Trophoblast cell (in vitro differentiated cells and primary cell): ENCODE measurements around the gene ZFYVE28.

Experiments
- DNase-seq, 2 donors: peaks; one replicate each; pipeline ENCODE4 v3.0.0-alpha.2; 2016
- H2AFZ ChIP-seq: 2 replicates; pipeline ENCODE4 v1.6.1; 2013; ENCODE audit warnings: low read length, moderate library complexity, mild to moderate bottlenecking; ENCODE audit not compliant: insufficient read depth, poor library complexity
- H2AK5ac ChIP-seq: 2 replicates; pipeline ENCODE4 v1.6.1; 2013; ENCODE audit warnings: mild to moderate bottlenecking, low read length
- H2BK120ac ChIP-seq: 2 replicates; pipeline ENCODE4 v1.6.1; 2013; ENCODE audit warnings: low read length, mild to moderate bottlenecking, moderate library complexity; ENCODE audit not compliant: insufficient read depth, poor library complexity
- H2BK12ac ChIP-seq: 2 replicates; pipeline ENCODE4 v1.6.1; 2013; ENCODE audit warnings: mild to moderate bottlenecking, low read length, moderate library complexity
- H2BK5ac ChIP-seq: 2 replicates; pipeline ENCODE4 v1.6.1; 2013; ENCODE audit warnings: low read length, low read depth, moderate library complexity, mild to moderate bottlenecking; ENCODE audit not compliant: poor library complexity
- H3K14ac ChIP-seq: 2 replicates; pipeline ENCODE4 v1.6.1; 2013; ENCODE audit warnings: mild to moderate bottlenecking, low read length
- H3K18ac ChIP-seq: 2 replicates; pipeline ENCODE4 v1.6.1; 2013; ENCODE audit warnings: mild to moderate bottlenecking, low read length
- H3K23ac ChIP-seq: 2 replicates; pipeline ENCODE4 v1.6.1; 2013; ENCODE audit warnings: low read length
- H3K27ac ChIP-seq: 2 replicates; pipeline ENCODE4 v1.5.1; 2013; ENCODE audit warnings: low read depth, mild to moderate bottlenecking, inconsistent platforms, low read length, moderate library complexity
- H3K27me3 ChIP-seq: 2 replicates; pipeline ENCODE4 v1.6.1; 2013; ENCODE audit warnings: inconsistent platforms, mild to moderate bottlenecking, low read length, moderate library complexity; ENCODE audit not compliant: insufficient read depth
- H3K36me3 ChIP-seq, 2 experiments: 1 replicate in 1 of 2; 2 replicates in 1 of 2; pipeline ENCODE4 v1.6.1; 2013; ENCODE audit warnings: low read length in 2 of 2, mild to moderate bottlenecking in 2 of 2, moderate library complexity in 1 of 2; ENCODE audit not compliant: insufficient read depth in 2 of 2, control insufficient read depth in 1 of 2
- H3K4ac ChIP-seq: 2 replicates; pipeline ENCODE4 v1.6.1; 2013; ENCODE audit warnings: low read depth, mild to moderate bottlenecking, low read length, moderate library complexity
- H3K4me1 ChIP-seq, 2 experiments: 1 replicate in 1 of 2; 2 replicates in 1 of 2; pipeline ENCODE4 v1.6.1; 2013; ENCODE audit warnings: low read length in 2 of 2, mild to moderate bottlenecking in 2 of 2, moderate library complexity in 1 of 2; ENCODE audit not compliant: insufficient read depth in 2 of 2, control insufficient read depth in 1 of 2
- H3K4me2 ChIP-seq: 2 replicates; pipeline ENCODE4 v1.6.1; 2013; ENCODE audit warnings: inconsistent platforms, mild to moderate bottlenecking, low read length, moderate library complexity
- H3K4me3 ChIP-seq: 2 replicates; pipeline ENCODE4 v1.5.1; 2013; ENCODE audit warnings: mild to moderate bottlenecking, low read depth, low read length, inconsistent platforms
- H3K79me1 ChIP-seq: one replicate; pipeline ENCODE4 v1.6.1; 2013; ENCODE audit warnings: low read length
- H3K79me2 ChIP-seq: 2 replicates; pipeline ENCODE4 v1.6.1; 2013; ENCODE audit warnings: low read length, mild to moderate bottlenecking; ENCODE audit not compliant: control insufficient read depth, insufficient read depth, poor library complexity
- H3K9ac ChIP-seq: 2 replicates; pipeline ENCODE4 v1.6.1; 2013; ENCODE audit warnings: mild to moderate bottlenecking, low read length
- H3K9me3 ChIP-seq: 2 replicates; pipeline ENCODE4 v1.6.1; 2013; ENCODE audit warnings: low read depth, mild to moderate bottlenecking, control low read depth, inconsistent platforms, low read length; ENCODE audit not compliant: insufficient read depth
- H4K12ac ChIP-seq: 2 replicates; pipeline ENCODE4 v1.6.1; 2013; ENCODE audit warnings: low read depth, mild to moderate bottlenecking, low read length, moderate library complexity
- H4K8ac ChIP-seq: 2 replicates; pipeline ENCODE4 v1.6.1; 2013; ENCODE audit warnings: low read depth, mild to moderate bottlenecking, low read length, moderate library complexity
- H4K91ac ChIP-seq: one replicate; pipeline ENCODE4 v1.6.1; 2013; ENCODE audit warnings: low read depth, mild to moderate bottlenecking, low read length, moderate library complexity
- WGBS: extraction: QIAGEN DNeasy Blood & Tissue Kit; methylation state at CpG from one replicate; pipeline ENCODE4 v1.1.7; 2013; ENCODE audit warnings: missing lambda C conversion rate; ENCODE audit not compliant: insufficient read length, insufficient coverage; ENCODE audit errors: extremely low coverage; 5-methylcytosine and 5-hydroxymethylcytosine counted together

The ZFYVE28 gene

DNA sequence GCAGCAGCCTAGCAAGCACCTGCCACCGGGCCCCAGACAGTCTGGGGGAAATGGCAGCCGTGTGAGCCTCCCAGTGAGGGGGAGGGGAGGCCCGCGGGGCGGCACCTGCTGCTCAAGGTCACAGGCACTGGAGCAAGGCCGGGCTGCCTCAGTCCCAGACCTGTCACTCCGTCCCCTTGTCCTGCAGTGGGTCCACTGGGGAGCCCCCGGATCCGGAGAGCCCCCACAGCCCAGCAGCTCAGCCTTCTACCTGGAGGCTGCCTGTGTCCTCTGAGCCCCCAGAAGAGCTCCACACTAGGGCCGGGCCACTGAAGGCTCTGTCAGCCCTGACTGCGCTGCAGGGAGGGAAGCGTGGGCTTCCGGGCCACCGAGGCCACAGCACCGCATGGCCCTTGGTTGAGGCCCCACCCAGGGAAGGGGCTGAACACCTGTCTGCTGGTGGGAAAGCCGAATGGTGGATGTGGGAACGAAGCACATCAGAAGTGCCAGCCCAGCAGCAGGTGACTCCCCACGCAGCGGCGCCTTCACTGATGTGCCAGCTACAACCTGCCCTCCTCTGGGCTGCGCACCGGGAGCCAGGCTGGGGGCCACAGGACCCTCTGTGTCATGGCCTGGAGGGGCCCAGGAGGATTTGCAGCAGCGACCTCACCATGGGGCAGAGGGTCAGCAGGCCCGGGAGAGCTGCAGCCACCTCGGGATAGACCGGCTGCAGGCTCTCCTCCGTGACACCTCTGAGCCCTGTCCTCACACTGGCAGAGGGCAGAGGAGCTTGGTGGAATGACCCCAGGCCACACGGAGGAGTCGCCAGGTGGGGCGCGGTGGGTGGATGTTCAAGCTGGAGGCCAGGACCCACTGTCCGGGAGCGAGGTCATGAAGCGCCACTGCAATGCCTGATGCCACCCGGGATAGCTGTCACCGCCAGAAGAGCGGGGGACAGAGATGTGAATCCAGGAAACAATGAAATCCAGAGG is 121.5 kb downstream of the ZFYVE28 start:
- H3K4me2 ChIP-seq = no peak overlapping the region
- no peak overlapping the region for H4K12ac ChIP-seq
- H3K4me1 ChIP-seq = no peaks in the 10 kb centered on the region
- no peak overlapping the region for H3K18ac ChIP-seq
- H3K36me3 ChIP-seq = no peaks in the 10 kb centered on the region
- no peak overlapping the region for H2BK12ac ChIP-seq
- H2AFZ ChIP-seq = no peak overlapping the region
- H3K23ac ChIP-seq = no peak overlapping the region
- no peak overlapping the region for H3K4me3 ChIP-seq
- H2BK120ac ChIP-seq = no peak overlapping the region
- no peak overlapping the region for H4K91ac ChIP-seq
- no peak for DNase-seq
- H3K79me1 ChIP-seq = no peaks in the 10 kb centered on the region
- H2BK5ac ChIP-seq = no peak overlapping the region
- no peak overlapping the region for H3K27ac ChIP-seq
- no peak overlapping the region for H3K14ac ChIP-seq
- H2AK5ac ChIP-seq = no peak overlapping the region
- no peak overlapping the region for H3K4ac ChIP-seq
- H3K9ac ChIP-seq = no peak overlapping the region
- peaks cover 5% of the 10 kb centered on the region for H3K9me3 ChIP-seq
- no peaks in the 10 kb centered on the region for H3K27me3 ChIP-seq
- H3K79me2 ChIP-seq = no peaks in the 10 kb centered on the region
- no CpG with 5 or more reads among the region's 37 CpGs for WGBS
- no peak overlapping the region for H4K8ac ChIP-seq

DNA sequence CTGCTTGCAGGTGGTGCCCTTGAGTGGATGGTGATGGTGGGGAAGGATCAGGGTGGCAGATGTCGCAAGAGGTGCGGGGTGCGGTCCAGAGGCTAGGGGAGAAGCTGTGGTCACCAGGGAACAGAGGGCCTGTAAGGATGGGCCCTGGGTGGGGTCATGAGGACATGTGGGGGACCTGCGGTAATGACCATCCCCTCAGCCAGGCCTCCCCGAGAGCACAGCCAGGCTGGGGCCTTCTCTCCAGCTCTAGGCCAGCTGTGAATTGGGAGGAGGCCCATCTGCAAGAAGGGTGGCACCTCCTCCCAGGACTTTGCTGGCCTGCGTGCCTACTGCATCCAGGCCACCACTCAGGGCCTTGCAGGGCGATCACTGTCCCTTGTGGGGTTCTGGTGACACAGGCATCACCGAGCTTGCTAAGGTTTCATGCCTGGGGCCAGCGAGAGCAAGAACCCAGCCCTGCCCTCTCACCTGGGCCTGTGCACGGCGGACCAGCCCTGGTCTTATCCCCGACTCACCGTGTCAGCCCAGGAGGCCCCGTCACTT is 122.5 kb downstream of the ZFYVE28 start:
- WGBS = no CpG with 5 or more reads among the region's 14 CpGs
- no peaks in the 10 kb centered on the region for H3K79me2 ChIP-seq
- H3K4ac ChIP-seq = no peak overlapping the region
- no peak overlapping the region for H2AFZ ChIP-seq
- H3K36me3 ChIP-seq = no peaks in the 10 kb centered on the region
- no peak overlapping the region for H4K12ac ChIP-seq
- no peaks in the 10 kb centered on the region for H3K27me3 ChIP-seq
- no peak overlapping the region for H2BK12ac ChIP-seq
- no peaks in the 10 kb centered on the region for H3K79me1 ChIP-seq
- no peak for DNase-seq
- no peak overlapping the region for H2BK5ac ChIP-seq
- no peak overlapping the region for H3K4me2 ChIP-seq
- H3K27ac ChIP-seq = no peak overlapping the region
- H3K4me1 ChIP-seq = no peaks in the 10 kb centered on the region
- no peak overlapping the region for H4K91ac ChIP-seq
- H3K14ac ChIP-seq = no peak overlapping the region
- H3K4me3 ChIP-seq = no peak overlapping the region
- H3K18ac ChIP-seq = no peak overlapping the region
- H2BK120ac ChIP-seq = no peak overlapping the region
- no peak overlapping the region for H3K23ac ChIP-seq
- H2AK5ac ChIP-seq = no peak overlapping the region
- H3K9me3 ChIP-seq = peaks cover 2% of the 10 kb centered on the region
- no peak overlapping the region for H3K9ac ChIP-seq
- no peak overlapping the region for H4K8ac ChIP-seq

DNA sequence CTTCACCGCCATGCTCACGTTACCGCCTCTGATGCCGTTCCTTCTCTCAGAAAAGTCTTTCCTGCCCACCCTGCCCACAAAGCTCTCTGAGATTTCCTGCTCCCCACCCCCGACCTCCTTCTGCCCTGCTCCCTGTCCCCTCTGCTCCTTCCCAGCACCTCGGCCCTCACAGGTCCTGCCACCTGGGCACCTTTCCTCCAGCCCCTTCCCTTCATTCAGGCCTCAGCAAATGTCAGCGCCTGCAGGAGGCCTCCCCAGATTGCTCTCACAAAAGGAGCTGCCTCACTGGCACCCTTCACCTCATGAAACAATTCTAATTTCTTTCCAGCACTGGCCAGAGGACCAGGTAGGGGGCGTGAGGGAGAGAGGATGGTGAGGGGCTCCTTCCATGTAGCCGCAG is 122.9 kb downstream of the ZFYVE28 start:
- Histone ChIP-seq H3K23ac (no peak overlapping the region), H3K27me3 (no peaks in the 10 kb centered on the region), H2AFZ (no peak overlapping the region), H4K8ac (no peak overlapping the region), H2BK12ac (no peak overlapping the region), H3K79me1 (no peaks in the 10 kb centered on the region), H2BK5ac (no peak overlapping the region), H3K9ac (no peak overlapping the region), H3K36me3 (no peaks in the 10 kb centered on the region), H3K27ac (no peak overlapping the region), H2AK5ac (no peak overlapping the region), H3K9me3 (peaks cover 2% of the 10 kb centered on the region), H2BK120ac (no peak overlapping the region), H3K4ac (no peak overlapping the region), H3K18ac (no peak overlapping the region), H3K79me2 (no peaks in the 10 kb centered on the region), H3K4me1 (no peaks in the 10 kb centered on the region), H4K91ac (no peak overlapping the region), H3K14ac (no peak overlapping the region), H4K12ac (no peak overlapping the region), H3K4me3 (no peak overlapping the region), H3K4me2 (no peak overlapping the region)
- no CpG with 5 or more reads among the region's 9 CpGs for WGBS
- DNase-seq = no peak

DNA sequence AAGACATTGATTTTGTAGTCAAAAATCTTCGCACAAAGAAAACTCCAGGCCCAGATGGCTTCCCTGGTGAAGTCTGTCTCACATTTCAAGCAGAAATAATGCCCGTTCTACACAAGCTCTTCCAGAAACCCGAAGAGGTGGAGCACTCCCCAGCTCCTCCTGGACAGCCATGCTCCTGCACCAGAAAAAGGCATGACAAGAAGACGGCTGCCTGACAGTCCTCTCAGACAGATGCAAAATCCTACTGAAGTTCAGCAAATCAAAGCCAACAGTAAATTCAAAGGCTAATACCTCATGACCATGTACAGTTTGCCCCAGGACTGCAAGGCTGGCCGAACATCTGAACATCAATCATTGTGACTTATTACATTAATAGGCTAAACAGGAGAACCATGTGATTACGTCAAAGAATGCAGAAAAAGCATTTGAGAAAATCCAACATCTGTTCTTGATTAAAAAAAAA is 125.8 kb downstream of the ZFYVE28 start:
- H3K14ac ChIP-seq = no peak overlapping the region
- no CpG with 5 or more reads among the region's 6 CpGs for WGBS

More for the DNA sequence above, 125.8 kb downstream of the ZFYVE28 start:
- no peak overlapping the region for H3K23ac ChIP-seq
- no peaks in the 10 kb centered on the region for H3K36me3 ChIP-seq
- no peaks in the 10 kb centered on the region for H3K4me1 ChIP-seq
- H3K18ac ChIP-seq = no peak overlapping the region
- no peak overlapping the region for H3K9ac ChIP-seq
- no peaks in the 10 kb centered on the region for H3K79me1 ChIP-seq
- no peak overlapping the region for H2BK5ac ChIP-seq
- no peaks in the 10 kb centered on the region for H3K79me2 ChIP-seq
- H3K27me3 ChIP-seq = no peaks in the 10 kb centered on the region
- H2AFZ ChIP-seq = no peak overlapping the region
- no peak overlapping the region for H4K12ac ChIP-seq
- DNase-seq = no peak
- H4K91ac ChIP-seq = no peak overlapping the region
- no peak overlapping the region for H4K8ac ChIP-seq
- H3K9me3 ChIP-seq = no peaks in the 10 kb centered on the region
- no peak overlapping the region for H2AK5ac ChIP-seq
- H3K4me3 ChIP-seq = no peak overlapping the region
- H2BK120ac ChIP-seq = no peak overlapping the region
- no peak overlapping the region for H3K27ac ChIP-seq
- no peak overlapping the region for H3K4ac ChIP-seq
- no peak overlapping the region for H3K4me2 ChIP-seq
- no peak overlapping the region for H2BK12ac ChIP-seq
